IMR-90 (cell line): ENCODE results near the gene PATJ. TPM values are rescaled to one million over a fixed set of nuclear protein-coding genes. Genes with fewer than 3 reads are reported as not detected.

Experiments
- ATAC-seq: fragments of 200-7000 bp; cut with Tn5 transposase; 2 replicates; pipeline ENCODE4 v1.9.1; 2020; ENCODE audit warnings: low read depth, mild to moderate bottlenecking, moderate library complexity
- BruUV-seq: library from RNA; stranded (reverse); fragments of 400-500 nt; replicated peaks from 2 replicates; lab custom pipeline; 2021; lab: Mats Ljungman, UMichigan
- CTCF ChIA-PET: fragments of 300-600 bp; formaldehyde crosslinking; extraction: SDS; loops from one replicate; lab custom pipeline; 2021; ENCODE audit warnings: antibody characterized with exemption; lab: Yijun Ruan, JAX
- POLR2A ChIA-PET: fragments of 300-600 bp; sonication (Branson Sonifier 250); formaldehyde crosslinking; loops from one replicate; lab custom pipeline; 2022; ENCODE audit warnings: antibody characterized with exemption; ENCODE audit not compliant: unreplicated experiment; lab: Charles Lee
- DNase-seq: peaks from one replicate; pipeline ENCODE4 v3.0.0; 2013
- H2AFZ ChIP-seq: replicated peaks from 2 replicates; pipeline ENCODE3; 2013; ENCODE audit warnings: low read length, mild to moderate bottlenecking; ENCODE audit not compliant: poor library complexity
- H2AK5ac ChIP-seq: 2 replicates; pipeline ENCODE4 v1.6.1; 2013; ENCODE audit warnings: low read depth, low read length, inconsistent platforms
- H2AK9ac ChIP-seq: replicated peaks from 2 replicates; pipeline ENCODE3; 2013; ENCODE audit warnings: mild to moderate bottlenecking, low read depth, low read length, moderate library complexity; ENCODE audit not compliant: poor library complexity
- H2BK120ac ChIP-seq: 2 replicates; pipeline ENCODE4 v1.6.1; 2013; ENCODE audit warnings: low read depth, low read length, inconsistent platforms
- H2BK15ac ChIP-seq: 3 replicates; pipeline ENCODE4 v1.6.1; 2013; ENCODE audit warnings: low read depth, low read length, inconsistent platforms
- H2BK20ac ChIP-seq: 2 replicates; pipeline ENCODE4 v1.6.1; 2013; ENCODE audit warnings: low read depth, mild to moderate bottlenecking, inconsistent platforms, low read length, moderate library complexity
- H2BK5ac ChIP-seq: 2 replicates; pipeline ENCODE4 v1.6.1; 2013; ENCODE audit warnings: mild to moderate bottlenecking, low read depth, low read length, inconsistent platforms; ENCODE audit not compliant: poor library complexity, severe bottlenecking
- H3K14ac ChIP-seq: replicated peaks from 2 replicates; pipeline ENCODE4 v1.6.1; 2013; ENCODE audit warnings: low read depth, low read length, inconsistent platforms
- H3K18ac ChIP-seq: 2 replicates; pipeline ENCODE4 v1.6.1; 2013; ENCODE audit warnings: low read depth, low read length, control low read depth
- H3K23ac ChIP-seq: 2 replicates; pipeline ENCODE4 v1.6.1; 2013; ENCODE audit warnings: low read depth, low read length, inconsistent platforms
- H3K27ac ChIP-seq: 2 replicates; pipeline ENCODE4 v1.5.1; 2013; ENCODE audit warnings: mild to moderate bottlenecking, control low read depth, low read length; ENCODE audit not compliant: insufficient read depth
- H3K27me3 ChIP-seq: 2 replicates; pipeline ENCODE4 v1.6.1; 2013; ENCODE audit warnings: low read length; ENCODE audit not compliant: control insufficient read depth, insufficient read depth
- H3K36me3 ChIP-seq: 2 replicates; pipeline ENCODE4 v1.6.1; 2013; ENCODE audit warnings: low read length, mixed read lengths; ENCODE audit not compliant: control insufficient read depth, insufficient read depth
- H3K4ac ChIP-seq: 2 replicates; pipeline ENCODE4 v1.6.1; 2013; ENCODE audit warnings: low read depth, low read length, inconsistent platforms
- H3K4me1 ChIP-seq: 2 replicates; pipeline ENCODE4 v1.6.1; 2013; ENCODE audit warnings: low read length, mixed read lengths; ENCODE audit not compliant: control insufficient read depth, insufficient read depth
- H3K4me2 ChIP-seq: 2 replicates; pipeline ENCODE4 v1.6.1; 2013; ENCODE audit warnings: low read depth, mild to moderate bottlenecking, control low read depth, low read length, moderate library complexity
- H3K4me3 ChIP-seq: 2 replicates; pipeline ENCODE4 v1.5.1; 2013; ENCODE audit warnings: low read depth, mild to moderate bottlenecking, control low read depth, low read length, moderate library complexity; ENCODE audit not compliant: insufficient read depth
- H3K56ac ChIP-seq: 2 replicates; pipeline ENCODE4 v1.6.1; 2013; ENCODE audit warnings: low read length, inconsistent platforms; ENCODE audit not compliant: insufficient read depth; ENCODE audit errors: extremely low read depth
- H3K79me1 ChIP-seq, 2 experiments: 2 replicates each; pipeline ENCODE4 v1.6.1; 2013; ENCODE audit warnings: low read length in 2 of 2, inconsistent platforms in 1 of 2, low read depth in 1 of 2
- H3K9ac ChIP-seq: 2 replicates; pipeline ENCODE4 v1.6.1; 2013; ENCODE audit warnings: low read depth, low read length, control low read depth
- H3K9me1 ChIP-seq: 2 replicates; pipeline ENCODE4 v1.6.1; 2013; ENCODE audit warnings: low read length, inconsistent platforms; ENCODE audit not compliant: insufficient read depth
- H3K9me3 ChIP-seq: 2 replicates; pipeline ENCODE4 v1.6.1; 2013; ENCODE audit warnings: low read length; ENCODE audit not compliant: control insufficient read depth, insufficient read depth
- H4K20me1 ChIP-seq: 2 replicates; pipeline ENCODE4 v1.6.1; 2013; ENCODE audit warnings: low read length, inconsistent platforms; ENCODE audit not compliant: insufficient read depth
- H4K5ac ChIP-seq: 2 replicates; pipeline ENCODE4 v1.6.1; 2013; ENCODE audit warnings: mild to moderate bottlenecking, low read depth, low read length, control low read depth
- H4K8ac ChIP-seq, 2 experiments: 2 replicates each; pipeline ENCODE4 v1.6.1; 2013; ENCODE audit warnings: low read depth in 2 of 2, low read length in 2 of 2, control low read depth in 1 of 2, inconsistent platforms in 1 of 2
- H4K91ac ChIP-seq: 2 replicates; pipeline ENCODE4 v1.6.1; 2013; ENCODE audit warnings: low read depth, low read length, inconsistent platforms; ENCODE audit not compliant: insufficient read depth
- FOS ChIP-seq: fragments of 150-350 bp; IDR thresholded peaks from 2 replicates; pipeline ENCODE4 v1.6.1; 2016; ENCODE audit warnings: low read depth, low read length
- MAFK ChIP-seq: IDR thresholded peaks from 2 replicates; pipeline ENCODE4 v1.6.1; 2012; ENCODE audit warnings: low read depth, low read length, improper control_type of control experiment
- NFE2L2 ChIP-seq: fragments of 150-350 bp; IDR thresholded peaks from 2 replicates; pipeline ENCODE4 v1.6.1; 2016; ENCODE audit warnings: low read depth, mild to moderate bottlenecking, low read length
- WGBS, 2 experiments: methylation state at CpG; one replicate each; pipeline versions ENCODE4 v1.1.5 to v1.1.7; 2013; ENCODE audit warnings: missing lambda C conversion rate in 2 of 2; ENCODE audit not compliant: insufficient read length in 1 of 2; ENCODE audit errors: extremely low coverage in 2 of 2; 5-methylcytosine and 5-hydroxymethylcytosine counted together
- dilution Hi-C: fragments of 300-500 bp; cut with HindIII; formaldehyde crosslinking; loops from one replicate; pipeline ENCODE4 v1.14.3; 2018; ENCODE audit warnings: low sequenced_read_pairs; ENCODE audit not compliant: unreplicated experiment
- in situ Hi-C: fragments of 300-500 bp; cut with MboI; formaldehyde crosslinking; loops from 3 replicates; pipeline ENCODE4 v1.14.3; 2019; ENCODE audit warnings: low sequenced_read_pairs, inconsistent platforms, mixed read lengths
- intact Hi-C: fragments of 100-400 bp; cut with micrococcal nuclease; formaldehyde crosslinking; loops from 2 replicates; pipeline ENCODE4 v1.10.0; 2022
- polyA plus RNA-seq, 3 experiments: library from polyadenylated mRNA; depleted of rRNA; stranded (reverse); fragments of >200 nt; gene quantifications; 2 replicates each; pipeline ENCODE4 v1.2.3, GENCODE V29; 2012; ENCODE audit warnings: low replicate concordance in 1 of 3
- total RNA-seq: library from RNA; depleted of rRNA; stranded (reverse); fragments of >200 nt; gene quantifications from 2 replicates; pipeline ENCODE4 v1.2.3, GENCODE V29; 2012

The PATJ gene
- total and polyA plus RNA-seq, 2 of the 4 experiments (the other 2 are of a cell fraction) = 2.0 to 3.4 TPM

GRCh38 chr1:62092110-62092509 is 349.8 kb downstream of the PATJ start:
- CTCF ChIA-PET = interaction anchor here (0.7 to 1.0 kb wide), 2 partner anchors 52 to 233 kb away, joined by 3 read pairs; no protein-coding TSS in a partner anchor
- TF ChIP-seq NFE2L2 = no peak
- TF ChIP-seq FOS = no peak
- no peak for TF ChIP-seq MAFK
- intact Hi-C loops = no loop called here
- Histone ChIP-seq H4K8ac (no peak overlapping the region), H3K4me2 (no peak overlapping the region), H4K5ac (no peak overlapping the region), H3K18ac (no peak overlapping the region), H3K4me1 (no peaks in the 10 kb centered on the region), H2AFZ (no peak overlapping the region), H3K23ac (no peak overlapping the region), H3K27ac (no peak overlapping the region), H2BK20ac (no peak overlapping the region), H2BK120ac (no peak overlapping the region), H3K4me3 (no peak overlapping the region), H2AK9ac (no peak overlapping the region), H3K36me3 (no peaks in the 10 kb centered on the region), H3K56ac (no peak overlapping the region), H3K27me3 (no peaks in the 10 kb centered on the region), H2BK5ac (no peak overlapping the region), H3K14ac (no peak overlapping the region), H3K79me1 (no peaks in the 10 kb centered on the region), H4K91ac (no peak overlapping the region), H3K9me3 (no peaks in the 10 kb centered on the region), H4K20me1 (no peaks in the 10 kb centered on the region), H3K9me1 (no peaks in the 10 kb centered on the region), H3K9ac (no peak overlapping the region), H3K4ac (no peak overlapping the region), H2BK15ac (no peak overlapping the region), H2AK5ac (no peak overlapping the region)
- no TSS peak for BruUV-seq
- DNase-seq (no peak), ATAC-seq (no peak)
- WGBS, 2 experiments = no CpG with 5 or more reads among the region's 4 CpGs
- in situ Hi-C loops = no loop called here
- dilution Hi-C loops = no loop called here
- POLR2A ChIA-PET = no interaction called here
